Subcutaneous adipose tissue (tissue), 4 donors: ENCODE results near the gene HNRNPA1. TPM values are rescaled to one million over a fixed set of nuclear protein-coding genes. Genes with fewer than 3 reads are reported as not detected.

ENCODE experiments used
- total RNA-seq, 4 donors: library from RNA; depleted of rRNA; stranded (reverse); fragments of >200 nt; gene quantifications; one replicate each; pipeline ENCODE4 v1.1.0, GENCODE V29; 2016
- TF ChIP-seq, protein P1 (sequence below): fragments of 450-650 bp; IDR thresholded peaks from one replicate; pipeline ENCODE4 v1.5.1; 2016; ENCODE audit warnings: low read depth, mild to moderate bottlenecking, control low read depth, antibody characterized with exemption, moderate library complexity

The HNRNPA1 gene
- total RNA-seq, 4 donors from 2014 or later: 352 to 490 (median 450) TPM

DNA sequence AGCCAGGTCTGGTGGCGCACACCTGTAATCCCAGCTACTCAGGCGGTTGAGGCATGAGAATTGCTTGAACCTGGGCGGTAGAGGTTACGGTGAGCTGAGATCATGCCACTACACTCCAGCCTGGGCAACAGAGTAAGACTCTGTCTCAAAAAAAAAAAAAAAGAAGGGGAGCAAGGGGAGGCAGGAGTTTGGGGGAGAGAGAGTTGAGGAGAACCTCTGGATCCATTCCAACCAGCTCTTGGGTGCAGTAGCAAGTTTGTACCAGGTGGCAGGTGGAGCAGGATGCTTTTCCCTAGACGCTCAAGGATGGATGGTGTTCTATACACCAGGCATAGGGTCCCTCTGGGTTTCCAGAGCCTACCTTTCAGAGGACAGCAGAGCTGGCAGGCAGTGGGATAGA lies 18.4 kb downstream of the HNRNPA1 start:
- TF ChIP-seq, protein P1, sequence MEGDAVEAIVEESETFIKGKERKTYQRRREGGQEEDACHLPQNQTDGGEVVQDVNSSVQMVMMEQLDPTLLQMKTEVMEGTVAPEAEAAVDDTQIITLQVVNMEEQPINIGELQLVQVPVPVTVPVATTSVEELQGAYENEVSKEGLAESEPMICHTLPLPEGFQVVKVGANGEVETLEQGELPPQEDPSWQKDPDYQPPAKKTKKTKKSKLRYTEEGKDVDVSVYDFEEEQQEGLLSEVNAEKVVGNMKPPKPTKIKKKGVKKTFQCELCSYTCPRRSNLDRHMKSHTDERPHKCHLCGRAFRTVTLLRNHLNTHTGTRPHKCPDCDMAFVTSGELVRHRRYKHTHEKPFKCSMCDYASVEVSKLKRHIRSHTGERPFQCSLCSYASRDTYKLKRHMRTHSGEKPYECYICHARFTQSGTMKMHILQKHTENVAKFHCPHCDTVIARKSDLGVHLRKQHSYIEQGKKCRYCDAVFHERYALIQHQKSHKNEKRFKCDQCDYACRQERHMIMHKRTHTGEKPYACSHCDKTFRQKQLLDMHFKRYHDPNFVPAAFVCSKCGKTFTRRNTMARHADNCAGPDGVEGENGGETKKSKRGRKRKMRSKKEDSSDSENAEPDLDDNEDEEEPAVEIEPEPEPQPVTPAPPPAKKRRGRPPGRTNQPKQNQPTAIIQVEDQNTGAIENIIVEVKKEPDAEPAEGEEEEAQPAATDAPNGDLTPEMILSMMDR: no peak

DNA sequence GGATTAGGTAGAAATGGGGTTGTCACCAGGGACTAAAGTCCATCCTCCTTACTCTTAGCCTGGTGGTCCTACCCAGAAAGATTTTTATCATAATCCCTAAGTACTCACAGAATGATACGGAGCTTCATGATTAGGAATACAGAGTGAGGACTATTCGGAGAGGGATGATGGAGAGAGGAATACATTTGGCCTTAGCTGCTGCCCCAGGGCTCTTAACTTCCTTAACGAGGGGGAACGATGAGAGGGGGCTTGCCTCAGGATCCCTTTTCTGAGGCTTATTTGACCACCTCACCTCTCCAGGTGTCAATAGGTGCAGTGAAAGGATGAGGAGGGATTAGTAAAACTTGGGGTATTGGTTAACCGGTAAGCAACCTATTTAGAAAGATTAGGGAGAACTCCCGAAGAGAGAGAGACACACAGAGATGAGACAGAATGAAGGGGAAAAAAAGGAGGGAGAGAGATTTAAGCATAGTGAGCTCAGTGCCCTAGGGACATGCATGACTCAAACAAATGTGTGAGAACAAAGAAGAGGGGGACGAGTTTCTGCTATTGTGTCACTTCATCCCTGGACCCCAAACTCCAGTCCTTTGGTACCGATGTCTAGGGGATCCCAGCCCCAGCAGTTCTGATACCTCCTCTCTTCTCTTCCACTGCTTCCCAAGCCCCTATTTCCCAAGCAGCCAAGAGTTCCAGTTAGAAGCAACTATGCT lies 19.1 kb downstream of the HNRNPA1 start:
- TF ChIP-seq, protein P1: no peak

DNA sequence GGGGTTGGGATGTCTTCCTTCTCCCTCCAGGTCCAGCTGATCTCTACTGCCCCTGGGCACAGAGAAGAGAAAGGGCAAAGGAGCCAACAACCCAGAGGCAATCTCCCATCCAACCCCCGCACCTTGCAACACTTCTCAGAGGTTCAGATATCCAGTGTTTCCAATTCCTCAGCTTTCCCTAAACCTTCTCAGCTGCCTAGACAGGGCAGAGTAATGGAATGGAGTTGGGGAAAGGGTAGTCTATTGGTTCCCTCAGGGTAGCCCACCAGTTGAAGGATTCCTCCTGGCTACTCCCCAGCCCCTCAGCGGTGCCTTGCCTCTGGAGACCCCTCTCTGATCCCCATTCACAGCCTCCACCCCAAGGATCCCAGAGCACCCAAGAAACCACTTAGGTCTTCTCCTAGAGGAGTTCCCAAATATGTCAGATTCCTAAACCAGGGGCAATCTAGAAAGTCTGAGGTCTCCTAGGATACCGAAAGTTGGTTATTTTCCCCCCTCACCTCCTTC lies 19.8 kb downstream of the HNRNPA1 start:
- TF ChIP-seq, protein P1: no peak

DNA sequence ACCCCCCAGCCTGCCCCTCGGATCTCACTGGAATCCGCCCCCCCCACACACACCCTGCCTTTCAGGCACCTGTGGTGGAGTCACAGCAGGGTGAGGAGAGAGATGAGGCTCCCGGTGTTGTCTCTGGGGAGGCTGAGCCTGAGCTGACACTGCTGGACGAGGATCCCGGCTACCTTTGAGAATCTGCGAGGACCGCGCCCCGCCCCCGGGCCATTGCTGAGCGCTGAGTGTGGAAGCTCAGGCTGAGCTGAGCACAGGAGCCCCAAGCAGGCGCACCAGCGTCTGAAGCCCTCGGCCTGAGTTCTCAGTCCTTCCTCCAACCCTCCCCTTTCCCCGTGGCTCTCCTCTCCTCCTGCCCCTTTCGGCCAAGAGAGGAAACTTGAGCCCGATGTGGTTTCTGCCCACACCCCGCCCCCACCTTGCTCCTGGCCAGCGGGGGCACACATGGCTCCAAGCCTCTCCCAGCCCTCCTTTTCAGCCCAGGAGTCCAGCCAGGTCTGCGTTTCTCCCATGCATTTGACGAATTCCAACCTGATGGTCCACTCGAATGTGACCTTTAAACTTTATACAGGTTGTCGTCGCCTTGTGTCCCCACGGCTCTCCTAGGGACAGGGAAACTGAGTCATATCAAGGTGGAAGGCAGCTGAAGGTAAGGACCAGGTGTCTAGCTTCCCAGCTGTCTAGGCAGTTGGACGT lies 20.4 kb downstream of the HNRNPA1 start, which contains the start of gene NFE2:
Gene NFE2 (minus strand): TSS at position 284 of the 696 bp plus-strand sequence. CDS start 5,767 bp downstream, outside the sequence.
- TF ChIP-seq, protein P1: no peak

DNA sequence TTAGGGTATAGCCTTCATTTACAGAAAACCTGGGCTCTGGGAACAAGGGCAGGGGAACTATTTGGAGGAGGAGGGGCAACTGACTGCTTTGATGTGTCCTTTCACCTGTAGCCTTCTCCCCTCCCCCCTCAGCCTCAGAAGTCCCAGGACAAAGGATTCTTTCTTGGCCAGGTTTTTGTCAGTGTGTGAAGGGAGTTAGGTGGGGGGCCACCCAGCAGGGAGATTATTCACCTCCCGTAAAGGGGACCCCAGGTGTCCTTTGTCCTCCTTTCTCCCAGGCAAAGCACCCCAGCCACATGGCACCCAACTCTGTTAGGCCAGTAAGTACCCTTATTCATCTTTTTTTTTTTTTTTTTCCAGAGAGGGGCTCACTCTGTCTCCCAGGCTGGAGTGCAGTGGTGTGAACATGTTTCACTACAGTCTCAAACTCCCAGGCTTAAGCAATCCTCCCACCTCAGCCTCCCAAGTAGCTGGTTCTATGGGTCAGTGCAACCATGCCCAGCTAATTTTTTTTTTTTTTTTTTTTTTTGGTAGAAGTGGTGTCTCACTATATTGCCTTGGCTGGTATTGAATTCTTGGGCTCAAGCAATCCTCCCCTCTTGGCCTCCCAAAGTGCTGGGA lies 21.0 kb downstream of the HNRNPA1 start:
- TF ChIP-seq, protein P1: no peak

DNA sequence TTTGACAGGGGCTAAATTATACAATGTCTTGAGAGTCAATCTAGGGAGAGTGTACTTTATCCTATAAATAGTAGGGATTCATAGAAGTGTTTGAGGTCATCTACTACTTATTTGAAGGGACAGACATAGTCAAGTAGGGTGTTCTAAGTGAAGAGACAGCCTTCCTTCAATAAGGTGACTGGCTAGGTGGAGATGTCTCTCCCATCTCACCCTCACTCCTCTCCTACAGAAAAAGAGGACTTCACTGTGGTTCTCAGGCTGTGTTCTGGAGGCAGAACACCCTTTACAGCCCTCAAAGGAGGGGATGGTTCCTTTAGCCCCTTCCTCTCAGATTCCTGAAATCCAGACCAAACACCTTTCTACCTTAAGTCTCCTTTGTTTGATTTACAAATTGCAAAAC lies 23.1 kb downstream of the HNRNPA1 start:
- TF ChIP-seq, protein P1: no peak
